DND-41 (cell line): Measurements from ENCODE around the gene ATP6V0E2.

Experiments used
- ATAC-seq: fragments of 200-7000 bp; cut with Tn5 transposase; 3 replicates; pipeline ENCODE4 v1.9.1; 2021; ENCODE audit warnings: low read depth; ENCODE audit not compliant: insufficient read depth
- DNase-seq: peaks from one replicate; pipeline ENCODE4 v3.0.0-alpha.2; 2020
- H2AFZ ChIP-seq: 2 replicates; pipeline ENCODE4 v1.6.0; 2012; ENCODE audit warnings: low read depth, low read length
- H3K27ac ChIP-seq: 2 replicates; pipeline ENCODE4 v1.5.1; 2012; ENCODE audit warnings: low read length, inconsistent platforms
- H3K27me3 ChIP-seq: fragments of 200-600 bp; sonication (generic); 2 replicates; pipeline ENCODE4 v1.6.0; 2012; ENCODE audit warnings: low read length, mild to moderate bottlenecking, inconsistent platforms; ENCODE audit not compliant: insufficient read depth, poor library complexity
- H3K36me3 ChIP-seq: 2 replicates; pipeline ENCODE4 v1.5.1; 2012; ENCODE audit warnings: low read length, inconsistent platforms; ENCODE audit not compliant: insufficient read depth
- H3K4me1 ChIP-seq: 2 replicates; pipeline ENCODE4 v1.5.1; 2012; ENCODE audit warnings: mild to moderate bottlenecking, low read length; ENCODE audit not compliant: insufficient read depth
- H3K4me2 ChIP-seq: 2 replicates; pipeline ENCODE4 v1.6.0; 2012; ENCODE audit warnings: mild to moderate bottlenecking, moderate library complexity, low read length, inconsistent platforms; ENCODE audit not compliant: insufficient read depth
- H3K4me3 ChIP-seq, 2 experiments: fragments of 200-600 bp in 1 of 2; shearing (Covaris generic) in 1 of 2; 2 replicates each; pipeline ENCODE4 v1.5.1; 2012 to 2016; ENCODE audit warnings: inconsistent platforms in 2 of 2, low read length in 2 of 2, mild to moderate bottlenecking in 2 of 2, low read depth in 1 of 2, moderate library complexity in 1 of 2
- H3K79me2 ChIP-seq: 2 replicates; pipeline ENCODE4 v1.6.0; 2012; ENCODE audit warnings: low read length, inconsistent platforms; ENCODE audit not compliant: insufficient read depth
- H3K9ac ChIP-seq: 2 replicates; pipeline ENCODE4 v1.6.0; 2012; ENCODE audit warnings: low read depth, mild to moderate bottlenecking, inconsistent platforms, low read length, moderate library complexity
- H3K9me3 ChIP-seq: 2 replicates; pipeline ENCODE4 v1.5.1; 2012; ENCODE audit warnings: low read length, moderate library complexity, mild to moderate bottlenecking, inconsistent platforms; ENCODE audit not compliant: insufficient read depth, severe bottlenecking
- H4K20me1 ChIP-seq: 2 replicates; pipeline ENCODE4 v1.6.0; 2012; ENCODE audit warnings: low read length; ENCODE audit not compliant: insufficient read depth
- EZH2 ChIP-seq: IDR thresholded peaks from 3 replicates; pipeline ENCODE4 v1.6.1; 2012; ENCODE audit warnings: borderline replicate concordance, low read depth, mild to moderate bottlenecking, moderate library complexity, low read length, inconsistent platforms; ENCODE audit not compliant: severe bottlenecking
- TF ChIP-seq, protein P1 (sequence below): IDR thresholded peaks from 2 replicates; pipeline ENCODE4 v1.5.1; 2012; ENCODE audit warnings: borderline replicate concordance, low read length, moderate library complexity, mild to moderate bottlenecking; ENCODE audit not compliant: poor library complexity, severe bottlenecking; ENCODE audit errors: extremely low read depth

ATP6V0E2 gene

DNA sequence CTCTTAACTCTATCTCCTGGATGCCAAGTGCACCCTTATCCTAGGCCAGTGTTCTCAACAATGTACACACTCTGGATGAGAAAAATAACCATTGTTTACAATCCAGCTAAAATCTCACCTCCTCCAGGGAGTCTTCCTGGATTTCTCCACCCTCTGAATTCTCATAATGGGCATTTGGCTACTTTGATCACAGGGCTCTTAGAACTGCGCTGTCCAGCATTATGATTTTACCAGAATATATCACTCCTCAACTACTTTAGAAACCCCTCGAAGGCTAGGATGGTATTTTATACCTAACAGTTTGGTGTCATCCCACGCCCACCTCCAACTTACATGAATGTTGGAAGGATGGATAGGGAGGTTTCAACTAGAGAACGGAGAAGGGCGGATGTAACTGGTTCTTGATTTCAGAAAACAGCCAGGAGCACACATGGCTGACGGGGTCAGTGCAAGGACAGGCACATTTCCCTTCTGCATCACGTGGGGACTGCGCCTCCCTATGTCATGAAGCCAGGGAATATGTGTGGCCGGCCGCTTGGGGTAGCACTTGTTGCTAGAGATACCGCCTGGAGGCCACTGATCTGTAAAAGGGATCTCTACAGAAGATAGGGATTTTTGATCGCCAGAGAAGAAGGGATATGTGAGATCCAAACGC lies 1.2 kb upstream of the ATP6V0E2 start:
- H3K4me2 ChIP-seq, result peak overlapping the region; percentile 96
- H3K9ac ChIP-seq, result peak overlapping the region; percentile 83
- H3K4me3 ChIP-seq, result peak overlapping the region; percentile 67 to 79; a peak in 3 of 4 replicates
- H4K20me1 ChIP-seq, result no peaks in the 10 kb centered on the region
- H3K79me2 ChIP-seq, result peaks cover 28% of the 10 kb centered on the region
- peaks cover 77% of the 10 kb centered on the region for H3K4me1 ChIP-seq
- TF ChIP-seq EZH2, result no peak
- TF ChIP-seq, protein P1, sequence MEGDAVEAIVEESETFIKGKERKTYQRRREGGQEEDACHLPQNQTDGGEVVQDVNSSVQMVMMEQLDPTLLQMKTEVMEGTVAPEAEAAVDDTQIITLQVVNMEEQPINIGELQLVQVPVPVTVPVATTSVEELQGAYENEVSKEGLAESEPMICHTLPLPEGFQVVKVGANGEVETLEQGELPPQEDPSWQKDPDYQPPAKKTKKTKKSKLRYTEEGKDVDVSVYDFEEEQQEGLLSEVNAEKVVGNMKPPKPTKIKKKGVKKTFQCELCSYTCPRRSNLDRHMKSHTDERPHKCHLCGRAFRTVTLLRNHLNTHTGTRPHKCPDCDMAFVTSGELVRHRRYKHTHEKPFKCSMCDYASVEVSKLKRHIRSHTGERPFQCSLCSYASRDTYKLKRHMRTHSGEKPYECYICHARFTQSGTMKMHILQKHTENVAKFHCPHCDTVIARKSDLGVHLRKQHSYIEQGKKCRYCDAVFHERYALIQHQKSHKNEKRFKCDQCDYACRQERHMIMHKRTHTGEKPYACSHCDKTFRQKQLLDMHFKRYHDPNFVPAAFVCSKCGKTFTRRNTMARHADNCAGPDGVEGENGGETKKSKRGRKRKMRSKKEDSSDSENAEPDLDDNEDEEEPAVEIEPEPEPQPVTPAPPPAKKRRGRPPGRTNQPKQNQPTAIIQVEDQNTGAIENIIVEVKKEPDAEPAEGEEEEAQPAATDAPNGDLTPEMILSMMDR, result no peak
- DNase-seq (no peak), ATAC-seq (no peak)
- H3K9me3 ChIP-seq, result no peaks in the 10 kb centered on the region
- H3K27me3 ChIP-seq, result no peaks in the 10 kb centered on the region
- peaks cover 29% of the 10 kb centered on the region for H3K36me3 ChIP-seq
- H3K27ac ChIP-seq, result peak overlapping the region; percentile 62
- peak overlapping the region; percentile 96; the same call in 1 of the 2 replicates for H2AFZ ChIP-seq

DNA sequence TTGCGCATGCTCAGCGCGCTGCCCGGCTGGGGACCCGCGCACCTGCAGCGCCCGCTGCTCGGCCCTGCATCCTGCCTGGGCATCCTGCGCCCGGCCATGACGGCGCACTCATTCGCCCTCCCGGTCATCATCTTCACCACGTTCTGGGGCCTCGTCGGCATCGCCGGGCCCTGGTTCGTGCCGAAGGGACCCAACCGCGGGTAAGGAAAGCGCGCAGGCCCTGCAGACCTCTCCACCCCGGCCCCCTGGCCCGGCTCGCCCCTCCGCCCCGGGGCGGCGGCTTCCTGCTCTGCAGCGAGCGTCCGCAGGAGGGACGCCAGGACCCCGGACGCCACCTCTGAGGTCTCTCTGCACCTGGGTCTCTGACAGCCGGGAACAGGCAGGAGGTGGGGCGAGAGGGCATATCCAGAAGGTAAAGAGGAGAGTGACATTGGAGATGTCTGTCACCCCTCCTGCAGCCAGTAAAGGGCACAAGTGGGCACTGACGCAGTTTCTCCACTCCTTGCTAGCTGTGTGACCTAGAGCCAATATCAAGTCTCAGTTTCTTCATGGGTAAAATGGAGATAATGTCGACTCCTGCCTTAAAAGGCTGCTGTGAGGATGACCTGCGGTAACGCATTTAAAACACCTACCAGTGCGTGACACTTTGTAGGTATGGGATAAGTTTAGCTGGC lies 338 bp downstream of the ATP6V0E2 start:
- TF ChIP-seq EZH2, result no peak
- TF ChIP-seq, protein P1, result no peak
- Histone ChIP-seq H3K27me3 (no peaks in the 10 kb centered on the region), H3K9me3 (no peaks in the 10 kb centered on the region), H3K79me2 (peaks cover 28% of the 10 kb centered on the region), H3K9ac (peak overlapping the region; percentile 83), H3K4me2 (peak overlapping the region; percentile 96), H3K4me1 (peaks cover 61% of the 10 kb centered on the region), H3K4me3 (peak overlapping the region; percentile 67 to 79), H2AFZ (peak overlapping the region; percentile 96), H3K27ac (peak overlapping the region; percentile 62), H3K36me3 (peaks cover 26% of the 10 kb centered on the region), H4K20me1 (peaks cover 5% of the 10 kb centered on the region)
- DNase-seq (no peak), ATAC-seq (peak; percentile 54)

DNA sequence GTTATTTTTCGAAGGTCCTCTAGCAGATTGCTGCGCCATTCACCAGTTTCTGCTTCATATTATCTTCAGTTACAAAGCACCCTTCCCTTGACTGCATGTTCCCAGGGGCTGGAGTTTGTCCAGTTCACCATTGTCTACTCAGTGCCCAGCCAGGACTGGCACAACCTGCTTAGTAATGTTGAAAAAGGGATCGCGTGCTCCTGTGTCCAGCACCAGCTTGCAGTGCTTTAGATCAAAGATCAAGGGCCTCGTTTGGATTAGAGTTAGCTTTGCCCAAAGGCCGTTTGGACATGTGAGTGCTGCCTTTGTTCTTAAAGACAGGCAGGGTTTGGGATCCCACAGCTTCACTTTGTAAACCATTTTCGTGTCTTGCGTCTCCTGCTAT lies 867 bp downstream of the ATP6V0E2 start:
- peak overlapping the region; percentile 67 to 79 for H3K4me3 ChIP-seq
- H3K79me2 ChIP-seq, result peaks cover 28% of the 10 kb centered on the region
- H3K9me3 ChIP-seq, result no peaks in the 10 kb centered on the region
- no peak for TF ChIP-seq EZH2
- TF ChIP-seq, protein P1, result no peak
- no peaks in the 10 kb centered on the region for H3K27me3 ChIP-seq
- H3K9ac ChIP-seq, result peak overlapping the region; percentile 83
- no peak for DNase-seq
- peaks cover 8% of the 10 kb centered on the region for H4K20me1 ChIP-seq
- peak overlapping the region; percentile 62 for H3K27ac ChIP-seq
- ATAC-seq, result no peak
- peak overlapping the region; percentile 96 for H3K4me2 ChIP-seq
- peaks cover 56% of the 10 kb centered on the region for H3K4me1 ChIP-seq
- peaks cover 31% of the 10 kb centered on the region for H3K36me3 ChIP-seq
- H2AFZ ChIP-seq, result peak overlapping the region; percentile 96; the same call in 1 of the 2 replicates
